NCI-H345 (cell line): ENCODE results near the gene VRK3.

Experiments
- DNase-seq: peaks from one replicate; lab custom pipeline; 2025; lab: John Stamatoyannopoulos, UW

Gene VRK3

DNA sequence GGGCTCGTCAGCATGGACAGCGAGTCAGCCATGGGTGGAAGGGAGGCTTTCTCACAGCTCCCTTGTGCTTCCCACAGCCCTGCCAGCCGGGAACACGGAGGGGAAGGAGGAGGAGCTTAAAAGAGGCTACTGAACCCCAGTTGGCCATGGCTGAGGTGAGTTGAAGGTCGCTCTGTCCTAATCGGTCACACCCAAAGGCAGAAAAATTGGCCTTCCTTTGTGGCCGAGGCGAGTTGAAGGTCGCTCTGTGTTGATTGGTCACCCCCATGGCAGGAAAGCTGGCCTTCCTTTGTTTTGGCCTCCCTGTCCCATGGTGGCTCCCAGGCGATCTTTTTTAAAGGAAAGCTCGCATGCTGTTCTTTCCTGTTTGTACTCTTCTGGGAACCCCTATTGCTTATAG is 5.8 kb upstream of the VRK3 start:
- no peak for DNase-seq

- no peak for DNase-seq
These were observed 5.1 kb upstream of the VRK3 start for GRCh38 chr19:50030225-50030624.

DNA sequence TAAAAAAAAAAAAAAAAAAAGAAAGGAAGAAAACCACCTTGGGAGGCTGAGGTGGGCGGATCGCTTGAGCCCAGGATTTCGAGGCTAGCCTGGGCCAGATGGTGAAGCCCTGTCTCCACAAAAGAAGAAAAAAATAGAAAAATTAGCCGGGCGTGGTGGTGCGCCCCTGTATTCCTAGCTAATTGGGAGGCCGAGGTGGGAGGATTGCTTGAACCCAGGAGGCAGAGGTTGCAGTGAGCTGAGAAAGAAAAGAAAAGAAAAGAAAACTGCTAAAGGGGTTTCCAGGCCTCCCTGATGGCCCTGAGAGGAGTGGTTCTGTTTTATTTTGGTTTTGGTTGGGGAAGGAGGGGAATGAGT is 1.4 kb upstream of the VRK3 start:
- DNase-seq, result no peak

DNA sequence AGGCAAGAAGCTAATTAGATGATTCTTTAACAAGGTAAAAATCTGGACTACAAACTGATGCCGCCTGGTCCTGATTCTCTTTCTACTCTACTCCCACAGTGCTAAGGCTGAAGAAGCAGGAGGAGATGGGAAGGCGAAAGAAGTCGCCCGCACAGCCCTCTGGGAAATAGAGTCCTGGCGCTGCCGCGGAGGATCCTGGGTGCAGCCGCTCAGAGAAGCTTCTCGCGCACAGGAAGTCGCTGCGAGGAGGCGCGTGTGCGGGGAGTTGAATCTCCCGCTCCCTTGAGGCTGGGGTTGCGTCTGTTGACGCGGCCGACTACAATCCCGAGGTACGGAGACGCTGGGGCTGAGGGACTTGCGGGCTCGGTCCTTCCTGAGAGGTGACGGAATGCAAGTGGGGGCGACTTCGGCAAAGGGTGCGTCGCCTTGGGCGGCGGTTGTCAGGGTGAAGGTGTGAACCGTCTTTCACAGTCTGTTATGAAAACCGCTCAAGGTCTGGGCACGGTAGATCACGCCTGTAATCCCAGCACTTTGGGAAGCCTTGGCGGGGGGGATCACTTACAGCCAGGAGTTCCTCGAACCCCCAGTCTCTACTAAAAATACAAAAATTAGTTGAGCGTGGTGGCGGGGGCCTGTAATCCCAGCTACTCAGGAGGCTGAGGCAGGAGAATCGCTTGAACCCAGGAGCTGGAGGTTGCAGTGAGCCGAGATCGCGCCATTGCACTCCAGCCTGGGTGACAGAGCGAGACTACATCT is 800 bp upstream of the VRK3 start, which contains the start of gene ZNF473:
Gene ZNF473, plus strand, starts transcription at position 212 of the 756 bp plus-strand sequence. CDS start 5,078 bp downstream, outside the sequence.
- DNase-seq, result peak; percentile 92

- no peak for DNase-seq
These were observed 502 bp downstream of the VRK3 start for GRCh38 chr19:50024719-50025021.

- no peak for DNase-seq
These were observed 2.3 kb downstream of the VRK3 start for GRCh38 chr19:50022823-50023222.

GRCh38 chr19:50020481-50020880 is 4.7 kb downstream of the VRK3 start:
- DNase-seq, result no peak

- no peak for DNase-seq
These were observed 8.9 kb downstream of the VRK3 start for GRCh38 chr19:50016225-50016807.

DNA sequence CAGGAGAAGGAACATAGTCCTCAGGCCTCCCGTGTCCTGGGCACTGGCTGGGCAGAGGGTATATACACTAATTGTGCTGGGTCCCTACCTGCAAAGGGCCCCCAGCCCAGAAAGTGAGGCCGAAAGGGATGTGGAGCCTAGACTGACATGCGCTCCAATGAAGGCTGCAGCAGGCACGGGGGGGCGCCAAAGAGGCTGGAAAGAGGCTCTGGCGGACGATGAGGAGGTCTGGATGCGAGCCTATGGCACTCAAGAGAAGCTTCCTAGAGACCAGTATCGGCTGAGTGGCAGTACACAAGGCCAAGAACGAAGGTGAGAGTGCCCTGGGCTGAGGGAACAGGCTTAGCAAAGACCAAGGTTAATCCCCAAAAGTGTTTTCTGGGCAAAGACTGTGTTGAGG is 16.6 kb downstream of the VRK3 start:
- DNase-seq, result no peak

DNA sequence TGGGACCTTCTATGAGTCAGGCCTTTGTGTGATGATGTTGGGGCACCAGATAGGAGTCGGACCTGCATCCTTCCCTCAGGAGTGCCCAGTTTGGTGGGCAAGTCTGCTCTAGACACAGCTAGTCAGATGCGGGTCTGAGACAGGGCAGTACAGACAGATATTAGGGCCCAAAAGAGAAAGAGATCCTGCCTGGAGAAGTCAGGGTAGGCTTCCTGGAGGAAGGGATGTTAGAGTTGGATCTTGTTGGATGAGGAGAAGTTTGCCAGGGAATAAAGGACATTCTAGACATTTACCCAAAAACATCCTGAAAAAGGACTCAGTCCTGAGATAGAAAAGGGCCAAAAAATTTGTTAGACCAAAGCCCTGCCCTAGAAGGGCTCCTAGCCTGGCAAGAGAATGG is 17.2 kb downstream of the VRK3 start:
- no peak for DNase-seq

- no peak for DNase-seq
These were observed 18.0 kb downstream of the VRK3 start for GRCh38 chr19:50007170-50007569.

DNA sequence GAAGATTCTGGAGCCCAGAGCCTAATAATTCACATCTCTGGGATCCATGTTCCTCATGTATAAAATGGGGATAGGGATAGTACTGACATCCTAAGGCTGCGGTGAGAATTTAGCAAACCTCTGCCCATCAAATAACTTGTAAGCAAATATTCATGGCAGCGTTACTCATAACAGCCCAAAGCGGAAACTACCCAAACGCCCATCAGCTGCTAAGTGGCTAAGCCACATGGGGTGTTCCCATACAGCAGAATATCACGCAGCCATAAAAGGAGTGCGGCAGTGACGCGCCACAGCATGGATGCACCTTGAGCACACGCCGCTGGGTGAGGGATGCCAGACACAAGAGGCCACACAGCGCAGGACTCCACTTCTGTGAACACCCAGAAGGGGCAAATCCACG is 19.7 kb downstream of the VRK3 start:
- DNase-seq, result no peak

DNA sequence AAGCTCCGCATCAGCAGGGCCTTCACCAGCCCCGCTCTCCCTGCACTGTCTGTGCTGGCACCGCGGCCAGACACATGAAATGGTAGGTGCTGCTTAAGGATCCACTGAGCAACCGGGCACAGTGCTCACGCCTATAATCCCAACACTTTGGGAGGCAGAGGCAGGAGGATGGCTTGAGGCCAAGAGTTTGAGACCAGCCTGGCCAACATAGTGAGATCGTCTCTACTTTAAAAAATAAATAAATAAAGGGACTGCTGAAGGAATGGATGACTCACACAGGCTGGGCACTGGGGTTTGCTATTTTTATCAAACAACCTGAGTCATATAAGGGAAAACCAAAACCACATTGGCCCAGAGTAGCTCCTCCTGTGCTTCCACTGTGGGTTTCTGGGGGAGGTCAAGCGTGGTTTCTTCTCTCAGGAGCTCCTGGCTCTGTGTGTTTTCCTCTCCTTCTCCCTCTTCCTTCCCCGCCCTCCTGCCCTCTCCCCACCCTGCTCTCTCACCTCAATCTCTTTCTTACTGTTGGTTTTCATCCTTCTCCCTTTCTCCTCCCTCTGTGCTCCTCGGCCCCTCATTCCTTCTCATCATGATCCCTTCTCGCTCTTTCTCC is 21.3 kb downstream of the VRK3 start:
- no peak for DNase-seq

- DNase-seq, result no peak
These were observed 21.9 kb downstream of the VRK3 start for GRCh38 chr19:50003254-50003788.

DNA sequence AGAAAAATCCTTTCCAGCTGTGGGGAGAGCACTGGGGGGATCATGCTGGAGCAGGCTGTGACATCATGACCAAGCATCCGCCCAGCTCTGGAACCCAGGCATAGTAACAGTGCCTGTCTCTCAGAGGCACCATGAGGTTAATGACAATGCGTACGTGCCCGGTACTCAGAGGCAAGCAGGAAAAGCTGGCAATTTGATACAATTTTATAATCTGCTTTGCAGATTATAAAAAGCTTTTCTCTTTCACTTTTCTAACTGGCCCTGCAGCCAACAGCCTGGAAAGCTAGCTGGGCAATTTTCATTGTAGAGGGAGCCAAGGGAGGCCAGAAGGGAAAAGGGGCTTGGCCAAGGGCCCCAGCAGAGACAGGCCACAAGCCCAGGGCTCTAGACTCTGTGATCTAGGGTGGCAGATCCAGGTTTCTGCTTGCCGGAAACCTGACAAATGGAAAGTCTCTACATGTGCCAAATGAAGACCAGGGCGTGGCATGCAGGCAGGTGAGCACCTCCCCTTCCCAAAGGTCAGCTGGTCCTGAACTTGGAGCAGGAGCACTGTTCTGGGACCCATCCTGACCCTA is 22.7 kb downstream of the VRK3 start:
- no peak for DNase-seq

DNA sequence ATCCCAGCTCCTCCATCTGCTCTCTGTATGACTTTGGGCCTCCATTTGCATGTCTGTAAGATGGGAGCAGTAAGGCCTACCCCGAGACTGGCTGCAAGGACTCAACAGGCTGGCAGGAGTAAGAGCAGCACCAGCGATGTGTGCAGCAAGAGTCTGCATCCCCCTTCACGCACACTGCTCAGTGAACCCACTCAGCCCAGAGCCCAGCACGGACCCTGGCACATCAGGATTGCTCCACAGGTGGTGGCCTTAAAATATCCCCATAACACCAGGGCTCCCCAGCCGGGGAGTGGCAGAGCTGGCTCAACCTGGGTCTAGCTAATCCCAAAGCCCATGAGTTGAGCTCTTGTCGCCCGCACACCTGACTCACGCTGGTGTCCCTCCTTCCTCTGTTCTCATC is 23.4 kb downstream of the VRK3 start:
- no peak for DNase-seq

GRCh38 chr19:50000841-50001557 is 24.2 kb downstream of the VRK3 start:
- DNase-seq, result no peak

- no peak for DNase-seq
These were observed 24.9 kb downstream of the VRK3 start for GRCh38 chr19:50000038-50000840.

GRCh38 chr19:49999371-50000010 is 25.7 kb downstream of the VRK3 start:
- no peak for DNase-seq

GRCh38 chr19:49997709-49998108 is 27.5 kb downstream of the VRK3 start:
- DNase-seq, result no peak

DNA sequence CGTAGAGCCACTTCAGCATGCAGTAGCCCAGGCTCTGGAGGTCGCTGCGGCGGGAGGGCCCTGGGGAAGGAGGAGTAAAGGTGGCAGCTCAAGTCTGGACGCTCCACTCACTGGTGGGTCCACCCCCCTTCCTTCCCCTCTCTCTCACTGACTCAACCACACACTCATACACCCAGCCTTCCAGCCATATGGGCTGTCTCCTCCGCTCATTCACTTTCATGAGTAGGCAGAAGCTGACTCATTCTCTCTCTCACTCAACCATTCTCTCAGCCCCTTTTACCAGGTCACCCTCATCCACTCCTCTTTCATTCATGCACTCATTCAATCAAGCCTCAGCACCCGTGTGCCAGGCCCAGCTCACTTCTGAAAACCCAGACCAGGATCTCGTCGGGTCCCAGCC is 36.7 kb downstream of the VRK3 start:
- no peak for DNase-seq
